Mammary epithelial cell (primary cell): ENCODE results near the gene KRT6C.

Experiments
- EZH2 ChIP-seq: IDR thresholded peaks from 2 replicates; pipeline ENCODE4 v1.6.1; 2012; ENCODE audit warnings: low read length, inconsistent platforms, borderline replicate concordance
- TF ChIP-seq, protein P1 (sequence below), 2 donors: IDR thresholded peaks in 1 of 2; conservative IDR thresholded peaks in 1 of 2; 2 replicates each; pipeline ENCODE4 v1.5.1; 2011 to 2012; ENCODE audit warnings: inconsistent platforms in 2 of 2, low read length in 2 of 2, mild to moderate bottlenecking in 2 of 2, control low read depth in 1 of 2, low read depth in 1 of 2; ENCODE audit not compliant: insufficient read depth in 1 of 2; ENCODE audit errors: extremely low read depth in 1 of 2

DNA sequence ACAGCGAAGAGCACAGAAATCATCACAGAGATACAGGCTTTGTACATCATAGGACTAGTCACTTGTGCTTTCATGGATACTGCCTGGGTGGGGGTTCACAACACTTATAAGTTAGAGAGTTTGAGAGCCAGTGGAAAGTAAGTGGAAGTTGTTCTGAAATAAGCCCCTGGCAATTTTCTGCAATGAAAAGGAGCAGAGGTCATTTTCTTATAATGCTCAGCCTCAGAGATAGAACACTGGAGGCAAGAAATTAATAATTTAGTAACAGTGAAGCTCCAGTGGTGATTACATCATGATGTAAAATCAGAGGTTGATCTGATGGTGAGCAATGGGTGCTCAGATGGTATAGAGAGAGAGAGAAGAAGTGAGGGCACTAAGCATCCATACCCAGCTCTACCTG lies 13.6 kb upstream of the KRT6C start:
- TF ChIP-seq, protein P1, sequence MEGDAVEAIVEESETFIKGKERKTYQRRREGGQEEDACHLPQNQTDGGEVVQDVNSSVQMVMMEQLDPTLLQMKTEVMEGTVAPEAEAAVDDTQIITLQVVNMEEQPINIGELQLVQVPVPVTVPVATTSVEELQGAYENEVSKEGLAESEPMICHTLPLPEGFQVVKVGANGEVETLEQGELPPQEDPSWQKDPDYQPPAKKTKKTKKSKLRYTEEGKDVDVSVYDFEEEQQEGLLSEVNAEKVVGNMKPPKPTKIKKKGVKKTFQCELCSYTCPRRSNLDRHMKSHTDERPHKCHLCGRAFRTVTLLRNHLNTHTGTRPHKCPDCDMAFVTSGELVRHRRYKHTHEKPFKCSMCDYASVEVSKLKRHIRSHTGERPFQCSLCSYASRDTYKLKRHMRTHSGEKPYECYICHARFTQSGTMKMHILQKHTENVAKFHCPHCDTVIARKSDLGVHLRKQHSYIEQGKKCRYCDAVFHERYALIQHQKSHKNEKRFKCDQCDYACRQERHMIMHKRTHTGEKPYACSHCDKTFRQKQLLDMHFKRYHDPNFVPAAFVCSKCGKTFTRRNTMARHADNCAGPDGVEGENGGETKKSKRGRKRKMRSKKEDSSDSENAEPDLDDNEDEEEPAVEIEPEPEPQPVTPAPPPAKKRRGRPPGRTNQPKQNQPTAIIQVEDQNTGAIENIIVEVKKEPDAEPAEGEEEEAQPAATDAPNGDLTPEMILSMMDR (conservative IDR thresholded peaks at IDR 0.05 in 1 of 2, IDR thresholded peaks at IDR 0.05 in 1 of 2; ENCODE audit: extremely low read depth in 1 of 2, insufficient read depth in 1 of 2, low read depth in 1 of 2, low read length in 2 of 2) = no peak
- TF ChIP-seq EZH2 = no peak
